NCI-H1105 treated with DMSO at 0.1 percent for 48 hours (cell line): Measurements from ENCODE around the gene RNU1-4.
"Not testable (repeated sequence)": the region's sequence is repeated elsewhere in the genome, so short reads cannot be mapped to it uniquely, and the experiment has no call there.

Experiments used
- DNase-seq: peaks from one replicate; lab custom pipeline; 2025; lab: John Stamatoyannopoulos, UW

RNU1-4 gene

DNA sequence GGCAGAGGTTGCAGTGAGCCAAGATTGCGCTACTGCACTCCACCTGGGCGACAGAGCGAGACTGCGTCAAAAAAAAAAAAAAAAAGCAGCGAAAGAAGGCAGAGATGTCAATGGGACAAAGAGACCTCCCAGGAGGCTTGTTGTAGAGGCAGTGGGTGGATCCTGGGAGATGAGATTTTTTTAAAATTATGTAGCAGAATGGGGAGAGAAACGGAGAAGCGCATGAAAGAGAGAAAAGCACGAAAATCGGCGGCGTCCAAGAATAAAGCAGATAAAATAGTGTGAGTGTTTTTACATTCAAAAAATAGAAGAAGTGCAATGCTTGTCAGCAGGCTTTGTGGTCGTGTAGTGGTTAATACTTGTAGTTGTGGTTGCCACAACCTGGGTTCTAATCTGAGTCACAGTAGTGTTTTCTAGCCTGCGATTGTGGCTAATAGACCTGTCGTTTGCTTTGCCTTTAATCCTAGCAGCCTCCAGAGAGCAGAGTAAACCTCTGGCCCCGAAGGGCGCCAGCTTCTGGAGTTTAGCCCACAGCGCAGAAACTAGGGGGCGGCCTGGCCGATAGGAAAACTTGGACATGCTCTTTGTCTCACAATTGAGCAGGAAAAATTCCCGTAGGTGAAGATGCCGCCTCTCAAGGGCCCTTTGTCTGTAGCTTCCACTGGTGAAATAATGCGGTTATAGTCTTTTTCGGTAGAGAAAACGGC, 11.9 kb upstream of the RNU1-4 start:
- DNase-seq = not testable (repeated sequence)

DNA sequence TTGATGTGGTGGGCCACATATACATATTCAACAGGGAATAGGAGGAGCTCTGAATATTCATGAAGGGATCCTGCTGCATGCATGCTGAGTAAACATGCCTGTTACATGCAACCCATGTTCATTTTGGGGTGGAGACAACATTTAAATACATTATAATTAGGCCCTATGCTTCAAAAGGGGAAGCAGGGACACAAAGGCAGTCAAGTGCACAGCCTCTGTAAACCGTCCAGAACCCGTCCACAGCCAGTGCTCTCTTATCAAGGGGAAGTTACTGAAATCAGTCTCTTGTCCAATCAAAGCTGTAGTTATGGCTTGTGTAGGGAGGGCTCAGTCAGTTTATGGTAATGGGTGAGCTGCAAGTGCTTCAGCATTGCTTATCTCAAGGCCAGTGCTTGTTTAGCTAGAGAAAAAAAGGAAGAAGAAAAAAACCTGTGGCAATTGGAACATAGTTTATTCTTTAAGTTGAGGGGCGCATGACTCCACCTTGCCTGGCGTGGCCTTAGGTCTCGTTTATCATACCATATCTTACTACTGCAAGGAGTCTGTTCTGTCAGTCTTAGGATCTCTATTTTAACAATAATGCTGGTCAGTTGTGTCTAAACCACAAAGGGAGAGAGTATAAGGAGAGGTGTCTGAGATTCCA, 7.9 kb upstream of the RNU1-4 start:
- DNase-seq = not testable (repeated sequence)

DNA sequence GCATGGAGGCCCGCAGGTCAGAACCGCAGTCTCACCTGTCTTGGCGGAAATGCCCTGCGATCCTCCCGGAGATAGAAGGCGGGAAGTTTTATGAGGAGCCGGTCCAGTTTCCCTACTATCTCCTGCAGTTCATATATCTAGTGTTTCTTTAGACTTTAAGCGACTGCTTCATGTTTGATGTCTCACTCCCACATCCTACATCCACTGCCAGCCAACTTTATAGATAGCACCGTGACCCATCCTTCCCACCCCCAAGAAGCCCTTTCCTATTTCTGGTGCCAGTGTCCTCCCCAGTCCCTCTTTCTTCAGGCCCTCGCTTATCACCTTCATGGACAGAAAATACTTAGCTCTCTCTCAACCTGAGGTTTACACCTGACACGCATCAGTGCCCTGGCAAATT, 914 bp downstream of the RNU1-4 start:
- DNase-seq = not testable (repeated sequence)

DNA sequence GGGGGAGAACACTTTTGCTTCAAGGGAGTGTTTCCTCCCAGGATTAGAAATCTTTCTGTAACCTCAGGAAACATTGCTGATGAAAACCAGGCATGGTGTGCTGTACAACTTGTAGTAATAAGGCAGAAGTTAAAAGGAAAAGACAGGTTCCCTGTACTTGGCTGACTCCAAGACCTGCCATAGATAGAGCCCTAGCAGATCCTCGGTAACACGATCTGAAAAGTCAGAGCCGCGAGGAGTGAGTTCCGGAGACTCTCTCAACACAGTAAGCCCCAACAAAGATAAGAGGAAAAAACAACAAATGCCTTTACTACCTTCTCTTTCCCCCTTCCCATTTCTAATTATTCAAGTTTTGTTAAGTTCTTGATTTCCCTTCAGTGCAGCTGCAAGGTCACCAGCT, 7.3 kb downstream of the RNU1-4 start:
- DNase-seq = not testable (repeated sequence)

DNA sequence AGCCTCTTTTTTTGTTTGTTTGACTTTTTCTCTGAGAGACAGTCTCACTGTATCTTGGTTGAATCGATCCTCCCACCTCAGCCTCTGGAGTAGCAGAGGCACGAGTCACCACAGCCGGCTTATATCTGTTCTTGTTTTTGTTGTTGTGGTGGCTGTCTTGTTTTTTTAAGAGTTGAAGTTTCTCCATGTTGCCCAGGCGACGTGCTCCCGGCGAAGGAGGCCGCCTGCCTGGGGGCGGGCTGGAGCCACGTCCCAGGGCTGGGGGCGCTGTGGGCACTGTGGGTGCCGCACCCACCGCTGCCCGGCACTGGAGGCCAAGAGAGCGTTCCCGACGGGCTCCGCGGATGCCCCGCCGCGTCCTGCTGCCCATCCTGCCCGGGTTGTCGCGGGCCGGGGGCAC, 8.4 kb downstream of the RNU1-4 start:
- not testable (repeated sequence) for DNase-seq

DNA sequence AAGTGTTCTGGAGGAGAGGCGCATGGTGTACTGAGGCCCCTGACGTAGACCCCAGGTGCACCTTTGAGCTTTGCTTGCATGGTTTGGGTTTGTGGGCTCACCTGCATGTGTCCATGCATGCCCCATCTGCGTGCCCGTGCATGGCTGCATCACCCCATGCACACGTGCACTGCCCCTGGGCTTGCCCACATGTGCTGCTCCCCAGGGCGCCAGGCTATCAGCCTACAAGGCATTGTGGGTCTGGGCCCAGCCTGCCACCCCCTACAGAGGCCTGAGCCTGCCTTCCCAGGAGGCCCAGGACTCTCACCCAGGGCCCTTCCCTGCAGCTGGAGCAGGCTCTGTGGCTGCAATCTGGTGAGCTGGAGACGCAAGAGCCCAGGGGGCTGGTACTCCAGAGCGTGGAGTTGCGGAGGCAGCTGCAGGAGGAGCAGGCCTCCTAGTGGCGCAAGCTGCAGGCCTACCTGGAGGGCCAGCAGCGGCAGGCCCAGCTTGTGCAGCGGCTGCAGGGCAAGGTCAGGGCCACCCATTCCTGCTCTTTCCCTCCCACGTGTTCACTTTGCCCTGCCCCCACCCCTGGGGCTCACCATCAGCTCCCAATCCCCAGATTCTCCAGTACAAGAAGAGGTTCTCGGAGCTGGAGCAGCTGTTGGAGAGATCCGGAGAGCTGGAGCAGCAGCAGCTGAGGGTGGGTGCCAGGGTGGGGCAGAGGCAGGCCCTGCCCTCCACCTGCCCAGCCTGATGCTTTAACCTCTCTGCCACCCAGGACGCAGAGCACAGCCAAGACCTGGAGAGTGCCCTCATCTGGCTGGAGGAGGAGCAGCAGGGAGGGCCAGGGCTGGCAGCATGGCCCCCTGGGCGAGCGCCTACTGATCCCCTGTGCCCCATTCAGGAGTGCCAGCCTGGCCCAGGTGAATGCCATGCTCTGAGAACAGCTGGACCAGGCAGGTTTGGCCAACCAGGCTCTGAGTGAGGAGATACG, 9.9 kb downstream of the RNU1-4 start:
- not testable (repeated sequence) for DNase-seq

DNA sequence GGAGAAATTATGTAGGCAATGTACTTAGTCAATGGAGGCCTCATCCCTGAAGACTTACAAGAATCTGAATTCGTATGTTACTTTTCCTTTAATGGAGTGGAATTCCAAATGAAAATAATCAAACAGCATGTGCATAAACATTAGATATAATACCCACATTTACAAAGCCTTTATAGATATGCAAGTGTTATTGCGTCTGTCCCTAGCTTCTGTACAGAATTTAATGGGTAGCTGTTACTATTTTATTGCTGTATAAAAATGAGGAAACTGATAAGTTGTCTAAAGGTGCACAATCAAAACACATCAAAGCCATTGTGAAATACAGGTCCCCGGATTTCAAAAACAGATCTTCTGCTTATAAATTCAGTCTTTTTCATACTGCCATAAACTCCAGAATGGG, 12.5 kb downstream of the RNU1-4 start:
- not testable (repeated sequence) for DNase-seq

DNA sequence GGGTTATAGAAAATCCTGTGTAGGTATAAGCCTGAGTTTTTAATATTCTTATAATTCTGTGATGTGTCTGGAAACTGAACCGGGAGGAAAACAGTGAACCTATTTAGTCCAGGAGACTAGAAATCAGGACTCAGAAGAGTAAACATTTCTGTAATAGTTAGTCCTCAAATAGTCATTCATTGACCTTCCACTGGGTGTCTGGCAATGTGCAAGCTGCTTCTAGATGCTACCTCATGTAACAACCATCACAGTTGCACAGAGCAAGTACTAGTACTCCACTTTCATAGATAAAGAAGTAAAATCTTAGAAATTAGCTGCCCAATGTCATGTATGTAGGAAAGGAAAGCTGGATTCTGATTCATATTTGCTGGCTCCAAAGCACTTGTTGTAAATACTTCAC, 15.1 kb downstream of the RNU1-4 start:
- DNase-seq = not testable (repeated sequence)

DNA sequence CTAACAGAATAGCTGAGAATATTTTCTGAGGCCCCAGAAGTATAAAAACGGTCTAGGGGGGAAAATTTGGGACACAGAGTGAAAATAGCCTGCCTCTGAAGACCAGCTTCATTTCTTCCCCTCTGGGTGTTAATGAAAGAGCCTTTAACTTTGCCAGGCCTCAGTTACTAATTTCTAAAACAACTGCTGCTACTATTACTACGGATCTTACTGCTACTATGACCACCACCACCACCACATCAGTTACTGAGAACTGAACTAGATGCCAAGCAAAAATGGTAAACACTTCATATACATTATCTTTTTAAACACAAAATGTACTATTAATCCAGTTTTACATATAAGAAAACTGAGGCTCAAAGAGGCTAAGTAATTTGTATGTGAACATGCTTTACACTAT, 15.6 kb downstream of the RNU1-4 start:
- not testable (repeated sequence) for DNase-seq

DNA sequence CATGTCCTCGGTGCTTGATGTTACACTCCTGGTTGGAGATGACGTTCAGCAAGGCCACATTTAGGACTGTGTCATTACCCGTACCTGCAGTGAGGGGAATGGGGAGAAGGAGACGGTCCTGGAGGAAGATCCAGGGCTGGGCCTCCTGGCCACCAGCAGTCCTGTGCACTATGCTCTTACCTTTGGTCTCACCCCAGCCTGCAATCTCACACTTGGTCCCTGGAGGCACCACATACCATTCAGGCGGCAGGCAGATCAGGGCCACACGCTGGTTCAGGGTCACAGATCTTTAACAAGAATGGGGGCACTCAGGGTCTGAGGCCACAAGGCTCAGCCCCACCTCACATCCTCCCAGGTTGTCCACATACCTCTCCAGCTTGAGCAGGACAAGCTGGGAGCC, 17.3 kb downstream of the RNU1-4 start:
- not testable (repeated sequence) for DNase-seq

DNA sequence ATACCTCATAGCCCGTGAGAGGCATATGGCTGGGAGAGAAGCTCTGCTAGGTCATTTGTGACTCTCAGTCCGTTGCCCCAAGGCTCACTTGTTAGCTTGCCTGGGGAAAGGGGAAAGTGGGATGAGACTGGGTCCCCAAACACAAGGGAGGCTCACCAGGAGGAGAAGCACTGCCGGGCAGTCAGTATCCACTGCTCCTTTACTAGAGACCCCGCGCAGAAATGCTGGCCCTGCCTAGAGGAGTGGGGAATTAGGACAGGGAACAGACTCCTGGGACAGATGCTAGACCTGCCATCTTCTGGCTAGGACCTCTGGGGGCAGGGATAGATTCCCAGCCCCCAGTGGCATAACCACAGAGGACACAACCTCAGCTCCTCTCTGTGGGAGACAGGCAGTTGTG, 17.7 kb downstream of the RNU1-4 start:
- DNase-seq = not testable (repeated sequence)

DNA sequence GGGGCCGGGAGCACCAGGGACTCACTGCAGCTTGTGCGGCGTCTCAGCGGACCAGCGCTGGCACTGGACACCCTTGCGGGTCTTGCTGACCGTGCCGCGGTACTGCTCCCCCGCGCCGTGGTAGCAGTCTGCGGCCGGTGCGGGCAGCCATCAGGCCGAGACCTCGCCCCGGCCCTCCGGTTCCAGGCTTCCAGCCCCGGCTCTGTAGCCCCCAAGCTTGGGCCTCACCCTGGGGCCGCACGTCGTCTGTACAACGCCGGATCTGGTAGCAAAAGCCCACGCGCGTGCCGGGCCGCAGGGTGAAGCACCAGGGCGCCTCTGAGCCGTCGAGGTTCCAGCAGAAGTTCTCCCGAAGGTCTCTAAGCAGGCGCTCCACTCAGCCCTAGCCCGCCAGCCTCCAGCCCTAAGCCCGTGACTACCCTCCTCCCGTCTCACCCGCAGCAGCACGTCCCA, 18.8 kb downstream of the RNU1-4 start:
- DNase-seq = not testable (repeated sequence)

DNA sequence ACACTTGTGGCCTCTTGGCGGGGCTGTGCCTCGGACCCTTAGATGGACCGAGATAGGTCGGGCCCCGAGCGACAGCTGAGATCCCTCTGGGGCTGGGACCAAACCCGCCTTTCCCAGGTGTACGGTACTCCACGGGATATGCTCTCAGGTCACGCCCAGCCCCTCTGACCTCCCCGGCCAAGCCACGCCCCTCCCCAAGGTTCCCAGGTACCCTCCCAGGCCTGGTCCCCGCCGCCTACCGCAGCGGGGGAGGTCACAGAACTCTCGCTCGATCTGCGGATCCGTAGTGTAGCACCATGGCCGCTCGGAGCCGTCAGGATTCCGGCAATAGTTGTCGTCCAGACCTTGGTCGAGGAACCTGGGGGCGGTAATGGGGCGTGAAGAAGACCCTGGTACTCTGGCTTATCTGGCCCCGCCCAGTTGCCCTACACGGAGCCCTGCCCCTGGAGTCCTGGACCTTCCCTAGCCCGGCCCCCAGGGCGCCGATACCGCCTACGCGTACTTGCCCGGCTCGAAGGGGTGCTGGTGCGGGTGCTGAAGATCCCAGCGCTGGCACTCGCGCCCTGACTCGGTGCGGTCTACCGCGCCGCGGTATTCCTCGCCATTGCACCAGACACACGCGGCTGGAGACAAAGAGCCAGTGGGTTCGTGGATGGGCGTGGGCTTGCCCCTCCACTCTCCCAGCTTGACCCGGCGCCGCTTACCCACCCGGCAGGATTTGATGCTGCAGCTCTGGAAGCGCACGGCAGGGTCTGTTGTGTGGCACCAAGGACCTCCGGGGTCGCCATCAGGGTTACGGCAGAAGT, 19.5 kb downstream of the RNU1-4 start:
- not testable (repeated sequence) for DNase-seq

DNA sequence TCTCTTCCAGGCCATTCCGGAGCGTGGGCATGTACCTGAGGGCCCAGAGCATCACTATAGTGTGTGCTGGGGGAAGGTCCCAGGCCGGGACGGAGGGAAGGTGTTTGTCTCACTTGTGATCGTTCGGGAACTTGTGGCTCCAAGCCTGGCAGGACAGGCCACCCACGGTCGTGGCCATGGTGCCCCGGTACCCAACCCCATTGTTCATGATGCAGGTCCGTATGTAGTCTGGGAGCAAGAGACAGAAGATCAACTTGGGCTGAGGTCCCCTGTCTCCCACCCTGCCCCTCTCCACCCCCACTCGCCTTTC, 20.1 kb downstream of the RNU1-4 start:
- not testable (repeated sequence) for DNase-seq

DNA sequence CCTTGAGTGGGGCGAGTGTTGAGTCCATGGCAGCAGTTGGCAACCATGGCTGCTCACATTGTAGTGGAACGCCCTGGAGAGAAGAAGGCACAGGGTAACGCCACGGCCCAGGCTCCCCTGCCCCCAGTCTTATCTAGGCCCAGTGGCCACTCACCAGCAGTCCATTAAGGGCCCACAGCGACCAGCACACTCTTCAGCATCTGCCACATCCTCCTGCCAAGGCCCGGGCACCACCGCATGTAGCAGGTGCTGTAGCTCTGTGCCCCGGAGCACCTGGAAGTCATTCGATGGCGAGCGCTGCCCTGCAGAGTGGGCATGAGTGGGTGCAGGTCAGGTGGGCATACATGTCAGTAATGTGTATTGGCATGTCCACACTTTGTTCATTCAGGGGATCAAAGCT, 20.5 kb downstream of the RNU1-4 start:
- DNase-seq = not testable (repeated sequence)

DNA sequence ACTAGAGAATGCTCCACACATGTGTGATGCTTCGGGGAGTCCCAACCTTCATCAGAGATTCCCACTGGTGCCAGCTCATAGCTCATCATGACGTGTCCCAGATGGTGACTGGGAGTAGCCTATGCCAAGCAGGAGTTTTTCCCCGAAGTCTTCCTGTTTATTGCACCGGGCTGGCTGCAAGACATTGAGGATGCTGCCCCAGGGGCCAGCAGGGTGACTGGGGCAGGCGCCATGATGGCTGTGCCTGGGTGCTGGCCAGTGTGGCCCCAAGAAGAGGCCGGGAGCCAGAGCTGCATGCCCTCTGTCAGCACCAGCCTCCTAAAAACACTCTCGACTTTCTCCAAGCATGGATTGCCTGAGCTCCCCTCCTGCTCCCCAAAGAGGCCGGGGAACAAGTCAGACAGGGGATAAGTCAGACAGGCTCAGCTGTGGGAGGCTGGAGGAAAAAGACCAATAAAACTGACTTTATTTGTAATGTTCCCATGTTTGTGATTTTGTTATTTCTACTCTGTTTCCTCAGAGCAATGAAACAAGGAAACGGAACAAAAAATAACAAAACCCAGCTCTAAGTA, 24.0 kb downstream of the RNU1-4 start:
- not testable (repeated sequence) for DNase-seq

DNA sequence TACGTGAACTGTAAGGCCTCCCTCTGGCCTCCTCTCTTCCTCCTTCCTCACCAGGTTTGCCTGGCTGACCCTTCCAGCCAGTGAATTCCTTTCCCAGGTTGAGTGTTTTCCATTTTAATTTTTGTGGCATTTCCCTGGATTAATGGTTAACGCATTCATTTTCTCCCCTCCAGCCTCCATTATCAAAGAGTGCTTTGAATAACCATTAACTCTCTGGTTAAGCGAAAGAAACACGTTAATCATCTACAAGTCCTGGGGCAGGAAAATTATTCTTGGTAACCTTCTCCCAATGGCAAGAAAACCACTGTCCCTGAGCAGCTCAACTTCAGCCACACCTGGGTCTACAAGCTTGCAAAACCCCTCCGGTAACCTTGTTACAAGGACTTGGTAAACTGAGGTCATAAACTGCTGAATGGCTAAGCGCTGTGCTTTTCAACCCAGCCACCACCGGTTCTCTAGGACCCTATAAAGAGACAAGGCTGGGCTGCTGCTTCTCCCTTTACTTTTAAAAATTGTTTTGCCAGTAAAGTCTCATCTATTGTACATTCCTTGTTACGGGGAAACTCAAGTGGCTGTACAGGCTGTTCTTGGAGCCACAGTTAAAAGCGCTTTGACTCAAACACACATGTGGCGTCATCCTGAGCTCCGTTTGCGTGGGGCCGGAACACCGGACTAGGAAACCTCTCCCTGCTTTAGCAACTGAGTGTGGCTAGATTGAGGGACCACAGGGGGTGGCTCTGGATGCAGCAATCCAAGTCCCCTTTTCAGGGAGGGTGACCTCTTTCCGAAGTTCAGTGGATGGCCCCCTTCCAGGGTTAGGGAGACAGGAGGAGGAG, 24.7 kb downstream of the RNU1-4 start:
- not testable (repeated sequence) for DNase-seq

DNA sequence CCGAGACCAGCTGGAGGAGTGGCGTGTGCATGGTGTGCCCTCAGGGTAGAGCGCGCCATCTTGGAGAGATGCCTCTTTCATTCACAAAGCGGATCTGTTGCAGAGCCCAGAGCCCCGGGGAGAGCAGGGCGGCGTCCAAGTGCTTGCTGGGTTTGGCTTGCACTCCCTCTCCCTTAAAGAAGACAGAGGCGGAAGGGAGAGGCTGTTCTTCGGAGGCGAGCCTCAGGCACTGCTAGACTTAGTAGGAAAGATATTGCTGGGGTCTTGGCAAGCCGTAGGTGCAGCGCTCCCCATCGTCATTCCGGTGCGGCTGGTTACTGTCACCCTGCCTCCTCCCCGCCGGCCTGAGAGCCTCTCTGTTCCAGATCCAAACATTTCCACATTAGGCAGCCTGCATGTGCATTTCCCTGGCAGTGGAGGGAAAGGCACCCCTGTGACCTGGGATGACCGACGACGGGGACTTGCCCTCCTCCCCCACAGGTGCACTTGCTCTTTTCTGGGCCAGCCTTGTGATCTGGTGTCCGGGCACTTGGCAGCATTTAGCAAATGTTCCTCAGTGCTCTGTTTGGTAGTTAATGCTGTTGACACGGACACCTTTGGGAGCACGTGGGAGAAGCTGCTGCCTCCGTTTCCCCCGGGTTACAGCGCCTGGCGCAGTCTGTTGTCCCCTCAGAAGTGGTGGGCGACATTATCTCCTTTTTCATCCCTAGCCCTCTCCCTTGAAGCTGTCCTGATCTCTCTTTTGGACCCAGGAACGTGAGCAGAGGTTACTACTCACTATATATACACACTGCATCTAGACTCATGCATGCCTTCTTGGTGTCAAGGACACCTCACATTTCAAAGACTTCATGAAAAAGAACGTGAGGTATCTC, 25.7 kb downstream of the RNU1-4 start:
- not testable (repeated sequence) for DNase-seq

DNA sequence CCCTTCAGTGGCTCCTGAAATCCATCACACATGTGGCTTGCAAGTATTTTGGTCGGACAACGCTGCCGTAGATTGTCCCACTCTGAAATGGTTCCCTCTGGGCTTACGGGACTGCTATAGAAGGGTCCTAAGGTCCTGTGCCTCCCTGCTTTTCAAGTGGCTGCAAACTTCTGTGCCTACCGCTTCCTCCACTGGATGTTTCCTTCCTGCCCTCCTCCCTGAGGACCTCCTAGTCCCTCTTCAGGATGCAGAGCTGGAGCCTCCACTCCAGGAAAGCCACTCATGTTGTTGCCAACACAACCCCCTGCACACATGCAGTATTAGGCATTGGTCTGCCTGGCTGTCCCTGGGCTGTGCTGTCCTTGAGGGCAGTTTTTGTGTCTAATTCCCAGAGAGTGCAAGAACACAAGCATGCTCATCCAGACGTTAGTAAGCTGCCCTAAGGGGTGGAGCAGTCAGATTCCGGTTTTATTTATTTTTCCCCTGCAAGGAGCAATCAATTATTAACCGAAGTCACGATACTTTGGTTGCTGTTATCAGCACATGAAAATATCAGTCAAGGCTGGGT, 26.5 kb downstream of the RNU1-4 start:
- not testable (repeated sequence) for DNase-seq
